ENCODE data around the gene PCNX3.

GRCh38 chr11:65680192-65680743 lies 64.7 kb downstream of the PCNX3 start:
- TF ChIP-seq CTCF (IDR thresholded peaks at IDR 0.05; ENCODE audit: insufficient read depth, low read depth, low read length) (no peak), EZH2 (IDR thresholded peaks at IDR 0.05; ENCODE audit: insufficient read depth, low read length) (no peak)
